Spinal cord (tissue), 10 donors: ENCODE data around the gene RNASEH2A. TPM values are rescaled to one million over a fixed set of nuclear protein-coding genes. Genes with fewer than 3 reads are reported as not detected.
"Not testable (repeated sequence)": the region's sequence is repeated elsewhere in the genome, so short reads cannot be mapped to it uniquely, and the experiment has no call there.

ENCODE experiments used
- DNase-seq, 6 donors: peaks; one replicate each; pipeline versions ENCODE4 v3.0.0 to v3.0.0-alpha.2; 2013 to 2015; ENCODE audit warnings: low spot score in 6 of 6, low read depth in 4 of 6
- H3K27ac ChIP-seq: one replicate; pipeline ENCODE4 v1.5.1; 2013; ENCODE audit warnings: low read depth, low read length, control low read depth
- H3K27me3 ChIP-seq: one replicate; pipeline ENCODE4 v1.6.1; 2013; ENCODE audit warnings: low read length; ENCODE audit not compliant: control insufficient read depth, insufficient read depth
- H3K36me3 ChIP-seq: one replicate; pipeline ENCODE4 v1.6.1; 2013; ENCODE audit warnings: low read length; ENCODE audit not compliant: control insufficient read depth, insufficient read depth
- H3K4me1 ChIP-seq: one replicate; pipeline ENCODE4 v1.6.1; 2013; ENCODE audit warnings: low read length; ENCODE audit not compliant: control insufficient read depth, insufficient read depth
- H3K4me3 ChIP-seq: one replicate; pipeline ENCODE4 v1.5.1; 2013; ENCODE audit warnings: low read depth, low read length, control low read depth
- H3K9me3 ChIP-seq: one replicate; pipeline ENCODE4 v1.6.1; 2013; ENCODE audit warnings: low read length; ENCODE audit not compliant: control insufficient read depth, insufficient read depth
- WGBS: methylation state at CpG from one replicate; pipeline ENCODE4 v1.1.5; 2013; ENCODE audit warnings: missing lambda C conversion rate; ENCODE audit not compliant: insufficient coverage; 5-methylcytosine and 5-hydroxymethylcytosine counted together
- polyA plus RNA-seq, 2 donors: library from polyadenylated mRNA; unstranded; fragments of 120-200 nt; gene quantifications; one replicate each; pipeline ENCODE4 v1.2.1, GENCODE V29; 2013; ENCODE audit not compliant: insufficient read length in 2 of 2
- total RNA-seq, 2 donors: library from RNA; depleted of rRNA in 1 of 2; stranded (reverse); fragments of 120-200 nt in 1 of 2; fragments of >200 nt in 1 of 2; gene quantifications; one replicate each; pipeline versions ENCODE4 v1.2.3 to v1.2.4, GENCODE V29; 2013 to 2014
- donor health status: healthy.

RNASEH2A gene
- total and polyA plus RNA-seq, 4 donors = 11.3 to 32.0 (median 23.0) TPM

GRCh38 chr19:12792853-12793289 lies 13.5 kb upstream of the RNASEH2A start:
- Histone ChIP-seq H3K36me3 (peaks cover 11% of the 10 kb centered on the region), H3K4me3 (peak overlapping the region; percentile 61), H3K27me3 (peaks cover 5% of the 10 kb centered on the region), H3K9me3 (no peaks in the 10 kb centered on the region), H3K4me1 (peaks cover 61% of the 10 kb centered on the region), H3K27ac (peak overlapping the region; percentile 95)
- no peak for DNase-seq
- WGBS = under 1% methylated on average over 11 of the region's 22 CpGs

- H3K36me3 ChIP-seq = peaks cover 18% of the 10 kb centered on the region
- under 1% methylated on average over 73 of the region's 81 CpGs for WGBS
- peaks cover 56% of the 10 kb centered on the region for H3K4me1 ChIP-seq
- H3K27ac ChIP-seq = peak overlapping the region; percentile 95
- DNase-seq = peak in 4 of 6 donors; percentile 86 to 98 (median 94)
- no peaks in the 10 kb centered on the region for H3K9me3 ChIP-seq
- peaks cover 5% of the 10 kb centered on the region for H3K27me3 ChIP-seq
- peak overlapping the region; percentile 61 for H3K4me3 ChIP-seq
Observed at GRCh38 chr19:12793290-12794195, 12.8 kb upstream of the RNASEH2A start.

- Histone ChIP-seq H3K27ac (peak overlapping the region; percentile 95), H3K9me3 (no peaks in the 10 kb centered on the region), H3K4me3 (peak overlapping the region; percentile 61), H3K27me3 (peaks cover 5% of the 10 kb centered on the region), H3K36me3 (peaks cover 26% of the 10 kb centered on the region), H3K4me1 (peaks cover 48% of the 10 kb centered on the region)
- WGBS = 85% methylated on average over 4 of the region's 7 CpGs
- DNase-seq = no peak
Observed at GRCh38 chr19:12794196-12794941, 12.0 kb upstream of the RNASEH2A start.

- WGBS = 93% methylated on average over 5 of the region's 9 CpGs
- Histone ChIP-seq H3K4me3 (no peak overlapping the region), H3K4me1 (peaks cover 53% of the 10 kb centered on the region), H3K36me3 (peaks cover 32% of the 10 kb centered on the region), H3K27ac (no peak overlapping the region), H3K27me3 (peaks cover 5% of the 10 kb centered on the region), H3K9me3 (no peaks in the 10 kb centered on the region)
- DNase-seq = no peak
Observed at GRCh38 chr19:12794971-12795381, 11.4 kb upstream of the RNASEH2A start.

GRCh38 chr19:12796146-12797071 lies 10.0 kb upstream of the RNASEH2A start:
- DNase-seq = peak in 3 of 6 donors; percentile 75 to 95 (median 94)
- Histone ChIP-seq H3K27me3 (peaks cover 2% of the 10 kb centered on the region), H3K9me3 (no peaks in the 10 kb centered on the region), H3K36me3 (peaks cover 36% of the 10 kb centered on the region), H3K4me3 (no peak overlapping the region), H3K4me1 (peaks cover 53% of the 10 kb centered on the region), H3K27ac (no peak overlapping the region)
- WGBS = 20% methylated on average over 10 of the region's 18 CpGs

GRCh38 chr19:12797141-12797587 lies 9.2 kb upstream of the RNASEH2A start:
- no peak overlapping the region for H3K27ac ChIP-seq
- peaks cover 51% of the 10 kb centered on the region for H3K4me1 ChIP-seq
- no peak overlapping the region for H3K4me3 ChIP-seq
- H3K36me3 ChIP-seq = peaks cover 36% of the 10 kb centered on the region
- no peak for DNase-seq
- peaks cover 2% of the 10 kb centered on the region for H3K27me3 ChIP-seq
- H3K9me3 ChIP-seq = no peaks in the 10 kb centered on the region
- WGBS = 89% methylated on average over 3 of the region's 6 CpGs

GRCh38 chr19:12797607-12798006 lies 8.8 kb upstream of the RNASEH2A start:
- not testable (repeated sequence) for DNase-seq, H3K9me3 ChIP-seq, H3K27me3 ChIP-seq, H3K4me3 ChIP-seq, H3K27ac ChIP-seq
- peaks cover 36% of the 10 kb centered on the region for H3K36me3 ChIP-seq
- H3K4me1 ChIP-seq = peaks cover 52% of the 10 kb centered on the region
- 97% methylated on average over 7 of the region's 7 CpGs for WGBS

GRCh38 chr19:12799742-12800465 lies 6.5 kb upstream of the RNASEH2A start:
- Histone ChIP-seq H3K4me1 (peaks cover 42% of the 10 kb centered on the region), H3K9me3 (no peaks in the 10 kb centered on the region), H3K27ac (no peak overlapping the region), H3K36me3 (peaks cover 36% of the 10 kb centered on the region), H3K4me3 (no peak overlapping the region), H3K27me3 (no peaks in the 10 kb centered on the region)
- WGBS = 90% methylated on average over 18 of the region's 18 CpGs
- DNase-seq = no peak
